ENCODE results near the gene GPR150. TPM values are rescaled to one million over a fixed set of nuclear protein-coding genes. Genes with fewer than 3 reads are reported as not detected.

Gene GPR150
- total and polyA plus RNA-seq, 2 of the 13 experiments (the other 11 are each of a cell fraction or from before 2014, with no cell fraction given) = 0.03 TPM; not detected in 1

DNA sequence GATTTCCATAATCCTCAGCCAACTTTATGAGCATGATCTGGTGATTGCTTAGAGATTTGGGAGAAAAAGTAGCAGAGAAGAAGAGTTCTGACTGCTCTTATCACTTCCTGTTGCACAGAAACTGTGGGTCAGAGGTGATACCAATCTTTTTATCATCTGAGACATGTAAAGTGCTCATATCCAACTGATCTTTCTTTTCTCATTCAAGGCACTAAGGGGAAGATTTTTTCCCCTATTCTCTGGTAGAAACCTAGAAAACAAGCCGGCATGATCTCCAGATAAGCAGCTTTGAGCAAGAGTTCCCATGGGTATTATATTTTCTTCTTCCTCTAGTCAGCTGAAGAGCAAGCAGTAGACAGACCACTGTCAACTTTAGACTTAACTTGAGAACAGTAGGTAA is 29.0 kb upstream of the GPR150 start:
- H4K20me1 ChIP-seq (ENCODE audit: insufficient read depth, low read length) = no peaks in the 10 kb centered on the region
- H3K4me2 ChIP-seq (ENCODE audit: low read depth, low read length) = no peak overlapping the region
- H3K27ac ChIP-seq (ENCODE audit: extremely low read length, insufficient read depth, low read length) = no peak overlapping the region
- 94% methylated on average over 1 of the region's 1 CpG for WGBS (ENCODE audit: low lambda C conversion rate)
- intact Hi-C loops (cut with micrococcal nuclease; ENCODE audit: unreplicated experiment) = no loop called here
- H3K4me1 ChIP-seq (ENCODE audit: insufficient read depth, low read length) = no peaks in the 10 kb centered on the region
- no peaks in the 10 kb centered on the region for H3K36me3 ChIP-seq (replicated peaks in 1 of 2; ENCODE audit: control insufficient read depth in 1 of 2, insufficient read depth in 2 of 2, low read length in 2 of 2)
- H3K4me3 ChIP-seq (replicated peaks in 1 of 3; ENCODE audit: insufficient read depth in 1 of 3, low read depth in 2 of 3, low read length in 3 of 3) = no peak overlapping the region
- DNase-seq (ENCODE audit: low spot score) = no peak
- ChIA-PET CTCF (ENCODE audit: low intra/inter-chr PET ratio, low total read pairs) (no interaction called here), POLR2A (no interaction called here)
- no peaks in the 10 kb centered on the region for H3K9me3 ChIP-seq (ENCODE audit: low read length)
- in situ Hi-C loops (cut with HindIII; ENCODE audit: extremely low pct_ligation_motif_present, low pct_unique_long_range_greater_than_20kb) = no loop called here
- no peaks in the 10 kb centered on the region for H3K27me3 ChIP-seq (ENCODE audit: control insufficient read depth in 1 of 2, insufficient read depth in 2 of 2, low read length in 2 of 2)
- no peak for FAIRE-seq
- TF ChIP-seq SMYD3 (CRISPR knock-in tag; IDR thresholded peaks at IDR 0.05) (no peak), CHD2 (IDR thresholded peaks at IDR 0.05; ENCODE audit: low read depth, low read length) (no peak), MEIS2 (CRISPR knock-in tag; IDR thresholded peaks at IDR 0.05) (no peak), TOPORS (CRISPR knock-in tag; IDR thresholded peaks at IDR 0.05) (no peak), ZBTB1 (CRISPR knock-in tag; IDR thresholded peaks at IDR 0.05; ENCODE audit: borderline replicate concordance) (no peak), GATAD1 (CRISPR knock-in tag; IDR thresholded peaks at IDR 0.05) (no peak), SIX1 (CRISPR knock-in tag; IDR thresholded peaks at IDR 0.05; ENCODE audit: borderline replicate concordance) (no peak), ONECUT2 (CRISPR knock-in tag; IDR thresholded peaks at IDR 0.05) (no peak), ZHX2 (IDR thresholded peaks at IDR 0.05; ENCODE audit: low read depth) (no peak), ZHX2 (CRISPR knock-in tag; IDR thresholded peaks at IDR 0.05; ENCODE audit: borderline replicate concordance) (no peak), SAFB2 (CRISPR knock-in tag; IDR thresholded peaks at IDR 0.05; ENCODE audit: borderline replicate concordance, low read depth) (no peak), ZNF777 (CRISPR knock-in tag; IDR thresholded peaks at IDR 0.05) (no peak), ZNF558 (CRISPR knock-in tag; IDR thresholded peaks at IDR 0.05; ENCODE audit: borderline replicate concordance) (no peak)
- TF ChIP-seq, protein P1, sequence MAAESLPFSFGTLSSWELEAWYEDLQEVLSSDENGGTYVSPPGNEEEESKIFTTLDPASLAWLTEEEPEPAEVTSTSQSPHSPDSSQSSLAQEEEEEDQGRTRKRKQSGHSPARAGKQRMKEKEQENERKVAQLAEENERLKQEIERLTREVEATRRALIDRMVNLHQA (CRISPR knock-in tag; IDR thresholded peaks at IDR 0.05) = no peak
- TF ChIP-seq, protein P2, sequence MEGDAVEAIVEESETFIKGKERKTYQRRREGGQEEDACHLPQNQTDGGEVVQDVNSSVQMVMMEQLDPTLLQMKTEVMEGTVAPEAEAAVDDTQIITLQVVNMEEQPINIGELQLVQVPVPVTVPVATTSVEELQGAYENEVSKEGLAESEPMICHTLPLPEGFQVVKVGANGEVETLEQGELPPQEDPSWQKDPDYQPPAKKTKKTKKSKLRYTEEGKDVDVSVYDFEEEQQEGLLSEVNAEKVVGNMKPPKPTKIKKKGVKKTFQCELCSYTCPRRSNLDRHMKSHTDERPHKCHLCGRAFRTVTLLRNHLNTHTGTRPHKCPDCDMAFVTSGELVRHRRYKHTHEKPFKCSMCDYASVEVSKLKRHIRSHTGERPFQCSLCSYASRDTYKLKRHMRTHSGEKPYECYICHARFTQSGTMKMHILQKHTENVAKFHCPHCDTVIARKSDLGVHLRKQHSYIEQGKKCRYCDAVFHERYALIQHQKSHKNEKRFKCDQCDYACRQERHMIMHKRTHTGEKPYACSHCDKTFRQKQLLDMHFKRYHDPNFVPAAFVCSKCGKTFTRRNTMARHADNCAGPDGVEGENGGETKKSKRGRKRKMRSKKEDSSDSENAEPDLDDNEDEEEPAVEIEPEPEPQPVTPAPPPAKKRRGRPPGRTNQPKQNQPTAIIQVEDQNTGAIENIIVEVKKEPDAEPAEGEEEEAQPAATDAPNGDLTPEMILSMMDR (CRISPR knock-in tag; IDR thresholded peaks at IDR 0.05) = no peak
- TF ChIP-seq, protein P3, sequence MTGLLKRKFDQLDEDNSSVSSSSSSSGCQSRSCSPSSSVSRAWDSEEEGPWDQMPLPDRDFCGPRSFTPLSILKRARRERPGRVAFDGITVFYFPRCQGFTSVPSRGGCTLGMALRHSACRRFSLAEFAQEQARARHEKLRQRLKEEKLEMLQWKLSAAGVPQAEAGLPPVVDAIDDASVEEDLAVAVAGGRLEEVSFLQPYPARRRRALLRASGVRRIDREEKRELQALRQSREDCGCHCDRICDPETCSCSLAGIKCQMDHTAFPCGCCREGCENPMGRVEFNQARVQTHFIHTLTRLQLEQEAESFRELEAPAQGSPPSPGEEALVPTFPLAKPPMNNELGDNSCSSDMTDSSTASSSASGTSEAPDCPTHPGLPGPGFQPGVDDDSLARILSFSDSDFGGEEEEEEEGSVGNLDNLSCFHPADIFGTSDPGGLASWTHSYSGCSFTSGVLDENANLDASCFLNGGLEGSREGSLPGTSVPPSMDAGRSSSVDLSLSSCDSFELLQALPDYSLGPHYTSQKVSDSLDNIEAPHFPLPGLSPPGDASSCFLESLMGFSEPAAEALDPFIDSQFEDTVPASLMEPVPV (CRISPR knock-in tag; IDR thresholded peaks at IDR 0.05) = no peak
- H3K79me2 ChIP-seq (ENCODE audit: insufficient read depth, low read length) = no peaks in the 10 kb centered on the region
- H3K9ac ChIP-seq (ENCODE audit: insufficient read depth, low read depth, low read length) = no peak overlapping the region
- no peak overlapping the region for H2AFZ ChIP-seq (ENCODE audit: low read length)
- no peak for ATAC-seq
- BruUV-seq (replicated peaks) = no TSS peak
